ENCODE measurements around the gene TRHDE. TPM values are rescaled to one million over a fixed set of nuclear protein-coding genes. Genes with fewer than 3 reads are reported as not detected.
"Not testable (repeated sequence)": the region's sequence is repeated elsewhere in the genome, so short reads cannot be mapped to it uniquely, and the experiment has no call there.

Gene TRHDE
- total and polyA plus RNA-seq, 4 donors: 4.5 to 22.4 (median 7.3) TPM

GRCh38 chr12:72658615-72659014 is 386.4 kb downstream of the TRHDE start:
- H3K27me3 ChIP-seq (ENCODE audit: control insufficient read depth, insufficient read depth, low read length): no peaks in the 10 kb centered on the region
- H3K4me1 ChIP-seq (ENCODE audit: control insufficient read depth, insufficient read depth, low read length): no peaks in the 10 kb centered on the region
- no peak overlapping the region for H3K4me3 ChIP-seq (ENCODE audit: low read depth, low read length)
- DNase-seq (ENCODE audit: low read depth in 4 of 6, low spot score in 6 of 6): peak in 1 of 6 donors; percentile 26
- H3K36me3 ChIP-seq (ENCODE audit: control insufficient read depth, insufficient read depth, low read length): no peaks in the 10 kb centered on the region
- no peaks in the 10 kb centered on the region for H3K9me3 ChIP-seq (ENCODE audit: control insufficient read depth, insufficient read depth, low read length)
- no peak overlapping the region for H3K27ac ChIP-seq (ENCODE audit: low read depth, low read length)

DNA sequence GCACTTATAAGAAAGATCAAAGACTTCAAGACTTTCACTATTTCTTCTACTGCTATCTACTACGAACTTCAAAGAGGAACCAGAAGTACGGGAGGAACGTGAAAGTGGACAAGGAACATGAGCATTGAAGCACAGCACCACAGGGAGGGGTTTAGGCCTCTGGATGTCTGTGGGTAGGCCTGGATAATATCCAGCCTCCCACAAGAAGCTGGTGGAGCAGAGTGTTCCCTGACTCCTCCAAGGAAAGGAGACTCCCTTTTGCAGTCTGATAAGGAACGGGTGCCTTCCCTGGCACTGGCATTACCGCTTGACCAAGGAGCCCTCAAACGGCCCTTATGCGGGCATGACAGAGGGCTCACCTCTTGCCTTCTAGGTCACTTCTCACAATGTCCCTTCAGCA is 388.0 kb downstream of the TRHDE start:
- DNase-seq (ENCODE audit: low read depth in 4 of 6, low spot score in 6 of 6); H3K9me3 ChIP-seq (ENCODE audit: control insufficient read depth, insufficient read depth, low read length); H3K4me3 ChIP-seq (ENCODE audit: low read depth, low read length); H3K27ac ChIP-seq (ENCODE audit: low read depth, low read length); H3K36me3 ChIP-seq (ENCODE audit: control insufficient read depth, insufficient read depth, low read length); H3K4me1 ChIP-seq (ENCODE audit: control insufficient read depth, insufficient read depth, low read length); H3K27me3 ChIP-seq (ENCODE audit: control insufficient read depth, insufficient read depth, low read length): not testable (repeated sequence)
- 100% methylated on average over 4 of the region's 7 CpGs for whole genome bisulfite sequencing (ENCODE audit: insufficient coverage)

- no peak overlapping the region for H3K4me3 ChIP-seq (ENCODE audit: low read depth, low read length)
- no peaks in the 10 kb centered on the region for H3K36me3 ChIP-seq (ENCODE audit: control insufficient read depth, insufficient read depth, low read length)
- H3K27me3 ChIP-seq (ENCODE audit: control insufficient read depth, insufficient read depth, low read length): no peaks in the 10 kb centered on the region
- WGBS (ENCODE audit: insufficient coverage): 78% methylated on average over 2 of the region's 4 CpGs
- H3K27ac ChIP-seq (ENCODE audit: low read depth, low read length): no peak overlapping the region
- no peak for DNase-seq (ENCODE audit: low read depth in 4 of 6, low spot score in 6 of 6)
- no peaks in the 10 kb centered on the region for H3K9me3 ChIP-seq (ENCODE audit: control insufficient read depth, insufficient read depth, low read length)
- H3K4me1 ChIP-seq (ENCODE audit: control insufficient read depth, insufficient read depth, low read length): no peaks in the 10 kb centered on the region
These were observed 401.7 kb downstream of the TRHDE start for GRCh38 chr12:72673853-72674252.

DNA sequence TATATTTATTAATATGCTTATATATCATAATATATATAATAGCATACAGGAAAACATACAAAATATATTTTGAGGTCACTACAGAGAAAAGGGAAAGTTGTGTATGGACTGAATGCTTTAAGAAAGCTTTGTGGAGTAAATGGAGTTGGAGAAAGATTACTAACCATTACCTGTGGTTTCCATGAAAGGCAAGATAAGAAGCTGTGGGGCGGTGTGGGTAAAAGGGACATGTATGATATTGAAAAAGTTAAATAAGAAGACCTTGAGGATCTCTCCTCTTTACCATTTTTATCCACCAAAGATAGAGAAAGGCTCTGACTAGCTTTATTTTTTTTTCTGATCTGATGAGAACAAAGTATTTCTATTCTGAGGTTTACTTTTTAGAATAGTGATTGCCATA is 404.4 kb downstream of the TRHDE start:
- DNase-seq (ENCODE audit: low read depth in 4 of 6, low spot score in 6 of 6): no peak
- Histone ChIP-seq H3K27me3 (ENCODE audit: control insufficient read depth, insufficient read depth, low read length) (no peaks in the 10 kb centered on the region), H3K27ac (ENCODE audit: low read depth, low read length) (no peak overlapping the region), H3K9me3 (ENCODE audit: control insufficient read depth, insufficient read depth, low read length) (no peaks in the 10 kb centered on the region), H3K4me1 (ENCODE audit: control insufficient read depth, insufficient read depth, low read length) (no peaks in the 10 kb centered on the region), H3K36me3 (ENCODE audit: control insufficient read depth, insufficient read depth, low read length) (no peaks in the 10 kb centered on the region), H3K4me3 (ENCODE audit: low read depth, low read length) (no peak overlapping the region)
- no CpG with 5 or more reads among the region's 1 CpG for WGBS (ENCODE audit: insufficient coverage)

DNA sequence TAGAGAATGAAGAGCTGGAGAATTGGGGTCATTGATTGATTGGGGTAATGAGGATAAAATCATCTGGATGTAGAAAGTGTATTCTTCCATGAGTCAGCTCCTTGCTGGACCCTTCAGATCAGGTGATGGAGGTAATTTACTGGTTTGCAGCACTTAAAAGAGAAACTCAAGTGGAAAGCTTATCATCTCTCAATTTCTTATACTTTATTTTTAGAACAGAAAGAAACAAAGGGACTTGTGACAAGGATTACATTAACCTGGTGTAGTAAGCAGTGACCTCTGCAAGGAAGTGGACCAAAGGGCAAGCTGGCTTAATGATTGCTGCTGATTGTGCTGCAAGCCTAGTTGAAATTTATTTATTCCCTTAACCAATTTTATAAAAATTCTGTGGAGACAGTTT is 405.0 kb downstream of the TRHDE start:
- H3K36me3 ChIP-seq (ENCODE audit: control insufficient read depth, insufficient read depth, low read length): no peaks in the 10 kb centered on the region
- no peaks in the 10 kb centered on the region for H3K9me3 ChIP-seq (ENCODE audit: control insufficient read depth, insufficient read depth, low read length)

DNA sequence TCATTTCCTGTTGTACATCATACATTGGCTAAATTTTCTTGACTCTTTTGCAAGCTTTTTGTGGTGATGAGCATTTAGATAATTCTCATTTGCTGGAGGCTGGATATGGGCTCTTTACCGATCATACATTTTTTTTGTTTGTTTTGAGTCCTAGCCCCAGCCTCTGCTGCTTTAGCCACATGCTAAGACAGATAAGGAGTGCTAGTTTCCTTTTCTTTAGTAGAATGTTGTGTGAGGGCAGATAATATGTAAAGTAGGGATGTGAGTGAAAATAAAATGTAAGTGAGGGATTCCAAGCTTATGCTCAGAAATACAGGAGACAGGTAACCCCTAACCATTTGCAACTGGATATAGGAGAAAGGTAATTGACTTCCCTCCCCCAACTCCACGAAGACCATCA is 405.7 kb downstream of the TRHDE start:
- H3K4me1 ChIP-seq (ENCODE audit: control insufficient read depth, insufficient read depth, low read length): no peaks in the 10 kb centered on the region
- no peaks in the 10 kb centered on the region for H3K9me3 ChIP-seq (ENCODE audit: control insufficient read depth, insufficient read depth, low read length)
- no peaks in the 10 kb centered on the region for H3K27me3 ChIP-seq (ENCODE audit: control insufficient read depth, insufficient read depth, low read length)
- H3K4me3 ChIP-seq (ENCODE audit: low read depth, low read length): no peak overlapping the region
- no peak overlapping the region for H3K27ac ChIP-seq (ENCODE audit: low read depth, low read length)
- DNase-seq (ENCODE audit: low read depth in 4 of 6, low spot score in 6 of 6): no peak
- no peaks in the 10 kb centered on the region for H3K36me3 ChIP-seq (ENCODE audit: control insufficient read depth, insufficient read depth, low read length)
- 100% methylated on average over 2 of the region's 2 CpGs for WGBS (ENCODE audit: insufficient coverage)

More for the DNA sequence above, 405.0 kb downstream of the TRHDE start:
- DNase-seq (ENCODE audit: low read depth in 4 of 6, low spot score in 6 of 6): no peak
- H3K4me1 ChIP-seq (ENCODE audit: control insufficient read depth, insufficient read depth, low read length): no peaks in the 10 kb centered on the region
- no peaks in the 10 kb centered on the region for H3K27me3 ChIP-seq (ENCODE audit: control insufficient read depth, insufficient read depth, low read length)
- H3K4me3 ChIP-seq (ENCODE audit: low read depth, low read length): no peak overlapping the region
- H3K27ac ChIP-seq (ENCODE audit: low read depth, low read length): no peak overlapping the region

GRCh38 chr12:72679147-72679757 is 407.1 kb downstream of the TRHDE start:
- Histone ChIP-seq H3K27ac (ENCODE audit: low read depth, low read length) (no peak overlapping the region), H3K27me3 (ENCODE audit: control insufficient read depth, insufficient read depth, low read length) (no peaks in the 10 kb centered on the region), H3K9me3 (ENCODE audit: control insufficient read depth, insufficient read depth, low read length) (no peaks in the 10 kb centered on the region), H3K4me1 (ENCODE audit: control insufficient read depth, insufficient read depth, low read length) (no peaks in the 10 kb centered on the region), H3K4me3 (ENCODE audit: low read depth, low read length) (no peak overlapping the region), H3K36me3 (ENCODE audit: control insufficient read depth, insufficient read depth, low read length) (no peaks in the 10 kb centered on the region)
- WGBS (ENCODE audit: insufficient coverage): 90% methylated on average over 2 of the region's 2 CpGs
- no peak for DNase-seq (ENCODE audit: low read depth in 4 of 6, low spot score in 6 of 6)

DNA sequence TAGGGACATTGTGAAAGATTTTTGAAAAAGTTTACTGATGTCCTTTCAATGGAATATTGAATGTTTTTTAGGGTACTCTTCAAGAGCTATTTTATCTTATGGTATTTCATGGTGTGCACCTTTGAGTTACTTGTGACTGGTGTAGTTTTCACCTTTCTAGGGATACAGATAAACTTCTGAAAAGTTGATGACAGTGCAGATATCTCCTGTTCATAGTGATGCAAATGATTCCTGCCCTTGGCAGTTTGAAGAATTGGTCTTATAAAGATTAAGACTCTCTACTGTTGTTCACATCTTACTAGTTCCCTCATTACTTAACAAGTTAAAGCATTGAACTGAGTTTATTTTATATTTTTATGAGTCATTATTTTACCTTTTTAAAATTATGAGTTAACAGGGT is 408.9 kb downstream of the TRHDE start:
- H3K27me3 ChIP-seq (ENCODE audit: control insufficient read depth, insufficient read depth, low read length): no peaks in the 10 kb centered on the region
- H3K4me1 ChIP-seq (ENCODE audit: control insufficient read depth, insufficient read depth, low read length): no peaks in the 10 kb centered on the region
- no peaks in the 10 kb centered on the region for H3K9me3 ChIP-seq (ENCODE audit: control insufficient read depth, insufficient read depth, low read length)
- no peaks in the 10 kb centered on the region for H3K36me3 ChIP-seq (ENCODE audit: control insufficient read depth, insufficient read depth, low read length)
- no peak overlapping the region for H3K4me3 ChIP-seq (ENCODE audit: low read depth, low read length)
- no peak for DNase-seq (ENCODE audit: low read depth in 4 of 6, low spot score in 6 of 6)
- no peak overlapping the region for H3K27ac ChIP-seq (ENCODE audit: low read depth, low read length)

DNA sequence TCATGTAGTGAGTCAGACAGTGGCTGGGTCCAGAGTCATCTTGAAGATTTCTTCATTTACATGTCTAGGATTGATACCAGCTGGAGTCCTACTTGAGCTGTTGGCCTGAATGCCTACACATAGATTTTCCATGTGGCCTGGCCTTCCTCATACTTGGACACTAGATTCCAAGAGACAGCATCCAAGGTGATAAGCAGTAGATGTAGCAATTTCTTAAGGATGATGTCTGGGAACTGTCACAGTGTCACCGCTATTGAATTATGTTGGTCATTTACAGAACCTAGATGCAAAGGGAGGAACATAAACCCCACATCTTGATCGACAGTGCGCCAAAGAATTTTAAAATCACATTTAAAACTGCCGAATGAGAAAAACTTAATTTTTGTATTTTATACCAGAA is 412.3 kb downstream of the TRHDE start:
- Histone ChIP-seq H3K4me1 (ENCODE audit: control insufficient read depth, insufficient read depth, low read length) (no peaks in the 10 kb centered on the region), H3K27ac (ENCODE audit: low read depth, low read length) (no peak overlapping the region), H3K4me3 (ENCODE audit: low read depth, low read length) (no peak overlapping the region), H3K9me3 (ENCODE audit: control insufficient read depth, insufficient read depth, low read length) (no peaks in the 10 kb centered on the region), H3K27me3 (ENCODE audit: control insufficient read depth, insufficient read depth, low read length) (no peaks in the 10 kb centered on the region), H3K36me3 (ENCODE audit: control insufficient read depth, insufficient read depth, low read length) (no peaks in the 10 kb centered on the region)
- DNase-seq (ENCODE audit: low read depth in 4 of 6, low spot score in 6 of 6): no peak
- no CpG with 5 or more reads among the region's 4 CpGs for WGBS (ENCODE audit: insufficient coverage)

DNA sequence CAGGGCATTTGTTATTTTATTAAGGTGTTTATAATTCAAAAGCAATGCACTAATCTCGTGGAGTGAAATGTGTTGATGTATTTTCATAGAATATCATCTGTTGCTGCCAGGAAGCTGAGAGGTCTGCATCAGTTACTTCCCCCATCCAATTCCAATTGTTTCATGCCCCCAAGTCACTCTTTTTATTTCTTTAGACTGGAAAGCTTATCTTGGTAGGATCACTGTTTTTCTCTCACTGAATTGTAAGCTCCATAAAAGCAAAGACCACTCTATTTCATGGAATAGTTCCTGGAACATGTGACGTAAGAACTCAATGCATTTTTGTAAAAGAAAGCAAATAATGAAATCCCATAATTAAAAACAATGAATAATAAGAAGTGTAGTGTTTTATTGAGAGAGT is 420.2 kb downstream of the TRHDE start:
- DNase-seq (ENCODE audit: low read depth in 4 of 6, low spot score in 6 of 6): no peak
- Histone ChIP-seq H3K9me3 (ENCODE audit: control insufficient read depth, insufficient read depth, low read length) (no peaks in the 10 kb centered on the region), H3K27me3 (ENCODE audit: control insufficient read depth, insufficient read depth, low read length) (no peaks in the 10 kb centered on the region), H3K27ac (ENCODE audit: low read depth, low read length) (no peak overlapping the region), H3K4me1 (ENCODE audit: control insufficient read depth, insufficient read depth, low read length) (no peaks in the 10 kb centered on the region), H3K4me3 (ENCODE audit: low read depth, low read length) (no peak overlapping the region), H3K36me3 (ENCODE audit: control insufficient read depth, insufficient read depth, low read length) (no peaks in the 10 kb centered on the region)
- WGBS (ENCODE audit: insufficient coverage): no CpG with 5 or more reads among the region's 2 CpGs
